GM23338 (cell line): ENCODE measurements around the gene PPFIBP2. TPM values are rescaled to one million over a fixed set of nuclear protein-coding genes. Genes with fewer than 3 reads are reported as not detected.

Source experiments
- ATAC-seq: fragments of 200-7000 bp; cut with Tn5 transposase; 3 replicates; pipeline ENCODE4 v1.9.1; 2020
- DNase-seq: peaks from one replicate; pipeline ENCODE4 v3.0.0-alpha.2; 2015; ENCODE audit warnings: low spot score
- H2AFZ ChIP-seq: fragments of 200-600 bp; sonication (generic); 2 replicates; pipeline ENCODE4 v1.8.0; 2016; ENCODE audit warnings: antibody characterized with exemption, mild to moderate bottlenecking, moderate library complexity
- H3F3A ChIP-seq: fragments of 200-600 bp; sonication (generic); replicated peaks from 2 replicates; pipeline ENCODE4 v1.8.0; 2017; ENCODE audit warnings: antibody characterized with exemption, mixed run types, low read depth
- H3K27ac ChIP-seq: fragments of 200-600 bp; sonication (generic); 2 replicates; pipeline ENCODE4 v1.6.1; 2016; ENCODE audit warnings: low read depth
- H3K27me3 ChIP-seq: fragments of 200-600 bp; sonication (generic); 2 replicates; pipeline ENCODE4 v1.8.0; 2016; ENCODE audit warnings: mild to moderate bottlenecking, mixed run types, moderate library complexity; ENCODE audit not compliant: insufficient read depth
- H3K36me3 ChIP-seq: fragments of 200-600 bp; sonication (generic); 2 replicates; pipeline ENCODE4 v1.8.0; 2016; ENCODE audit warnings: mild to moderate bottlenecking; ENCODE audit not compliant: insufficient read depth
- H3K4me1 ChIP-seq: fragments of 200-600 bp; sonication (generic); 2 replicates; pipeline ENCODE4 v1.8.0; 2016; ENCODE audit warnings: mild to moderate bottlenecking, moderate library complexity; ENCODE audit not compliant: insufficient read depth
- H3K4me2 ChIP-seq: fragments of 200-600 bp; sonication (generic); 2 replicates; pipeline ENCODE4 v1.7.1; 2017; ENCODE audit warnings: mixed run types
- H3K4me3 ChIP-seq: fragments of 200-600 bp; sonication (generic); 2 replicates; pipeline ENCODE4 v1.6.1; 2016; ENCODE audit warnings: mixed run types
- H3K79me2 ChIP-seq: fragments of 200-600 bp; sonication (generic); replicated peaks from 2 replicates; pipeline ENCODE4 v1.8.0; 2017; ENCODE audit warnings: mild to moderate bottlenecking; ENCODE audit not compliant: insufficient read depth
- H3K9me2 ChIP-seq: fragments of 200-600 bp; sonication (generic); 2 replicates; pipeline ENCODE4 v1.8.0; 2017; ENCODE audit not compliant: insufficient read depth
- H4K20me1 ChIP-seq: fragments of 200-600 bp; sonication (generic); replicated peaks from 2 replicates; pipeline ENCODE4 v1.8.0; 2017; ENCODE audit warnings: mild to moderate bottlenecking; ENCODE audit not compliant: insufficient read depth
- H3K27ac Mint-ChIP-seq: 2 replicates; pipeline ENCODE4 v1.8.0; 2020; ENCODE audit warnings: inconsistent platforms, mild to moderate bottlenecking, moderate library complexity, mixed read lengths
- H3K27me3 Mint-ChIP-seq: 3 replicates; pipeline ENCODE4 v1.8.0; 2022; ENCODE audit warnings: low read depth, mild to moderate bottlenecking, moderate library complexity, mixed read lengths, inconsistent platforms; ENCODE audit not compliant: insufficient read depth, poor library complexity
- H3K36me3 Mint-ChIP-seq: 3 replicates; pipeline ENCODE4 v1.8.0; 2021; ENCODE audit warnings: low read depth, mild to moderate bottlenecking, inconsistent platforms, moderate library complexity, mixed read lengths
- H3K4me1 Mint-ChIP-seq: 3 replicates; pipeline ENCODE4 v1.8.0; 2020; ENCODE audit warnings: mild to moderate bottlenecking, inconsistent platforms, mixed read lengths
- H3K4me3 Mint-ChIP-seq: 3 replicates; pipeline ENCODE4 v1.8.0; 2021; ENCODE audit warnings: moderate library complexity, mild to moderate bottlenecking, inconsistent platforms, mixed read lengths
- H3K9me3 Mint-ChIP-seq: 3 replicates; pipeline ENCODE4 v1.8.0; 2020; ENCODE audit warnings: moderate library complexity, mild to moderate bottlenecking, inconsistent platforms, mixed read lengths
- CREB1 ChIP-seq: fragments of 250-450 bp; sonication (Bioruptor Pico); IDR thresholded peaks from 2 replicates; pipeline ENCODE4 v1.5.0; 2020; ENCODE audit warnings: low read depth, mild to moderate bottlenecking, moderate library complexity
- CTCF ChIP-seq, 2 experiments: fragments of 200-600 bp in 1 of 2; sonication (generic) in 1 of 2; conservative IDR thresholded peaks; 2 replicates each; pipeline versions ENCODE4 v1.5.1 to v1.6.1; 2016 to 2017; ENCODE audit warnings: antibody characterized with exemption in 2 of 2, low read depth in 2 of 2, mild to moderate bottlenecking in 2 of 2, moderate library complexity in 1 of 2
- ETS1 ChIP-seq: IDR thresholded peaks from 2 replicates; pipeline ENCODE4 v1.6.1; 2016; ENCODE audit warnings: antibody characterized with exemption
- EZH2 ChIP-seq: fragments of 200-600 bp; sonication (generic); IDR thresholded peaks from one replicate; pipeline ENCODE4 v1.8.0; 2017; ENCODE audit warnings: antibody characterized with exemption, mild to moderate bottlenecking, low read depth; ENCODE audit not compliant: unreplicated experiment
- EZH2phosphoT487 ChIP-seq: fragments of 200-600 bp; sonication (generic); IDR thresholded peaks from one replicate; pipeline ENCODE4 v1.8.1; 2018; ENCODE audit warnings: antibody characterized with exemption; ENCODE audit not compliant: unreplicated experiment
- JUNB ChIP-seq: IDR thresholded peaks from one replicate; pipeline ENCODE4 v1.6.1; 2016; ENCODE audit warnings: antibody characterized with exemption; ENCODE audit not compliant: unreplicated experiment
- NANOG ChIP-seq: IDR thresholded peaks from 2 replicates; pipeline ENCODE4 v1.6.1; 2016; ENCODE audit warnings: antibody characterized with exemption, borderline replicate concordance
- POLR2AphosphoS5 ChIP-seq: IDR thresholded peaks from 2 replicates; pipeline ENCODE4 v1.6.1; 2016; ENCODE audit warnings: antibody characterized with exemption, low read depth
- REST ChIP-seq: IDR thresholded peaks from one replicate; pipeline ENCODE4 v1.6.1; 2018; ENCODE audit warnings: antibody characterized with exemption; ENCODE audit not compliant: unreplicated experiment
- STAT1 ChIP-seq: IDR thresholded peaks from one replicate; pipeline ENCODE4 v1.6.1; 2016; ENCODE audit warnings: antibody characterized with exemption; ENCODE audit not compliant: unreplicated experiment
- ZNF114 ChIP-seq: fragments of 250-450 bp; sonication (Bioruptor Pico); IDR thresholded peaks from 2 replicates; pipeline ENCODE4 v1.5.0; 2020; ENCODE audit warnings: mild to moderate bottlenecking, moderate library complexity
- ZNF331 ChIP-seq: fragments of 250-450 bp; sonication (Bioruptor Pico); IDR thresholded peaks from 2 replicates; pipeline ENCODE4 v1.5.0; 2020; ENCODE audit warnings: low read depth, mild to moderate bottlenecking, moderate library complexity
- ZNF462 ChIP-seq: fragments of 250-450 bp; sonication (Bioruptor Pico); IDR thresholded peaks from 2 replicates; pipeline ENCODE4 v1.5.0; 2020; ENCODE audit warnings: mild to moderate bottlenecking, moderate library complexity
- polyA plus RNA-seq: library from polyadenylated mRNA; unstranded; fragments of >200 nt; fragmentation: Nextera tagmentation; extraction: Ambion mirVana; gene quantifications from 2 replicates; pipeline ENCODE4 v1.2.1, GENCODE V29; 2016
- total RNA-seq: library from RNA; depleted of rRNA; stranded (reverse); fragments of >200 nt; shearing (Covaris generic); gene quantifications from 2 replicates; pipeline ENCODE4 v1.2.3, GENCODE V29; 2014

The PPFIBP2 gene
- total and polyA plus RNA-seq, 2 experiments from 2014 or later, result 7.1 to 14.8 TPM

GRCh38 chr11:7579361-7579791 is 65.6 kb downstream of the PPFIBP2 start:
- Histone ChIP-seq H3F3A (0 out of 2 replicates have a peak, but pooled peaks cover 6% of the 10 kb centered on the region), H3K36me3 (no peaks in the 10 kb centered on the region), H4K20me1 (no peaks in the 10 kb centered on the region), H3K9me2 (0 out of 2 replicates have a peak, but pooled peaks cover 3% of the 10 kb centered on the region), H3K79me2 (no peaks in the 10 kb centered on the region), H2AFZ (no peak overlapping the region), H3K27ac (no peak overlapping the region), H3K4me1 (peaks cover 50% of the 10 kb centered on the region), H3K4me2 (no peak overlapping the region), H3K27me3 (no peaks in the 10 kb centered on the region), H3K4me3 (no peak overlapping the region)
- H3K4me3 Mint-ChIP-seq, result no peak overlapping the region
- peak overlapping the region; percentile 38; the same call in 1 of the 2 replicates for H3K27ac Mint-ChIP-seq
- TF ChIP-seq ZNF114 (CRISPR knock-in tag) (no peak), REST (no peak), EZH2phosphoT487 (no peak), ZNF331 (CRISPR knock-in tag) (no peak), STAT1 (no peak), JUNB (no peak), CREB1 (CRISPR knock-in tag) (no peak), CTCF (conservative IDR thresholded peaks at IDR 0.05; ENCODE audit: low read depth in 2 of 2) (no peak), NANOG (no peak), EZH2 (no peak), POLR2AphosphoS5 (no peak), ETS1 (no peak), ZNF462 (CRISPR knock-in tag) (no peak)
- no peaks in the 10 kb centered on the region for H3K36me3 Mint-ChIP-seq
- peaks cover 68% of the 10 kb centered on the region for H3K4me1 Mint-ChIP-seq
- ATAC-seq (no peak), DNase-seq (no peak)
- no peaks in the 10 kb centered on the region for H3K9me3 Mint-ChIP-seq
- H3K27me3 Mint-ChIP-seq, result peaks cover 15% of the 10 kb centered on the region
